AG04450 (cell line): ENCODE measurements around the gene APOBEC3B. TPM values are rescaled to one million over a fixed set of nuclear protein-coding genes. Genes with fewer than 3 reads are reported as not detected.

Source experiments
- CTCF ChIA-PET: fragments of 300-600, 350-600 bp; formaldehyde crosslinking; extraction: SDS; loops from one replicate; lab custom pipeline; 2022; ENCODE audit warnings: antibody characterized with exemption, inconsistent platforms; lab: Charles Lee
- POLR2A ChIA-PET: fragments of 350-600 bp; formaldehyde crosslinking; extraction: SDS; loops from one replicate; lab custom pipeline; 2021; ENCODE audit warnings: antibody characterized with exemption, inconsistent platforms; lab: Yijun Ruan, JAX
- DNase-seq: peaks from one replicate; pipeline ENCODE4 v3.0.0-alpha.2; 2011; ENCODE audit warnings: low read depth, low spot score
- H3K27ac ChIP-seq: one replicate; pipeline ENCODE4 v1.5.1; 2012; ENCODE audit warnings: low read depth, low read length, control low read depth
- H3K27me3 ChIP-seq: one replicate; pipeline ENCODE4 v1.6.0; 2012; ENCODE audit warnings: low read length; ENCODE audit not compliant: control insufficient read depth, insufficient read depth
- H3K4me3 ChIP-seq: 2 replicates; pipeline ENCODE4 v1.5.1; 2011; ENCODE audit warnings: mild to moderate bottlenecking, low read depth, low read length, control low read depth
- H3K9me3 ChIP-seq: 2 replicates; pipeline ENCODE4 v1.5.1; 2012; ENCODE audit warnings: low read length; ENCODE audit not compliant: control insufficient read depth, insufficient read depth
- polyA plus RNA-seq: library from polyadenylated mRNA; depleted of rRNA; stranded (reverse); fragments of >200 nt; gene quantifications from 2 replicates; pipeline ENCODE4 v1.2.3, GENCODE V29; 2011
- TF ChIP-seq, protein P1 (sequence below): IDR thresholded peaks from 2 replicates; pipeline ENCODE4 v1.5.1; 2011; ENCODE audit warnings: low read depth, low read length, control low read depth, inconsistent platforms

APOBEC3B gene
- polyA plus RNA-seq, 1 experiment: 12.5 TPM

DNA sequence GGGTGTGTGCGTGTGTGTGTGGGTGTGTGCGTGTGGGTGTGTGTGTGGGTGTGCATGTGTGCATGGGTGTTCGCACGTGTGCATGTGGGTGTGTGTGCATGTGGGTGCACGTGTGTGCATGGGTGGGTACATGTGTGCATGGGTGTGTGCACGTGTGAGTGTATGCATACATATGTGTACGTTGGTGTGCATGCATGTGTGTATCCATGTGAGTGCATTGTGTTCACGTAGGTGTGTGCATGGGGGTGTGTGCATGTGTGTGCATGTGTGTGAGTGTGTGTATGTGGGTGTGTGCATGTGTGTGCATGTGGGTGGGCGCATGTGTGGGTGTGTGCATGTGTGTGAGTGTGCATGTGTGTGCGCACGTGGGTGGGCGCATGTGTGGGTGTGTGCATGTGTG is 44.6 kb upstream of the APOBEC3B start:
- POLR2A ChIA-PET: no interaction called here
- no peak for DNase-seq
- TF ChIP-seq, protein P1, sequence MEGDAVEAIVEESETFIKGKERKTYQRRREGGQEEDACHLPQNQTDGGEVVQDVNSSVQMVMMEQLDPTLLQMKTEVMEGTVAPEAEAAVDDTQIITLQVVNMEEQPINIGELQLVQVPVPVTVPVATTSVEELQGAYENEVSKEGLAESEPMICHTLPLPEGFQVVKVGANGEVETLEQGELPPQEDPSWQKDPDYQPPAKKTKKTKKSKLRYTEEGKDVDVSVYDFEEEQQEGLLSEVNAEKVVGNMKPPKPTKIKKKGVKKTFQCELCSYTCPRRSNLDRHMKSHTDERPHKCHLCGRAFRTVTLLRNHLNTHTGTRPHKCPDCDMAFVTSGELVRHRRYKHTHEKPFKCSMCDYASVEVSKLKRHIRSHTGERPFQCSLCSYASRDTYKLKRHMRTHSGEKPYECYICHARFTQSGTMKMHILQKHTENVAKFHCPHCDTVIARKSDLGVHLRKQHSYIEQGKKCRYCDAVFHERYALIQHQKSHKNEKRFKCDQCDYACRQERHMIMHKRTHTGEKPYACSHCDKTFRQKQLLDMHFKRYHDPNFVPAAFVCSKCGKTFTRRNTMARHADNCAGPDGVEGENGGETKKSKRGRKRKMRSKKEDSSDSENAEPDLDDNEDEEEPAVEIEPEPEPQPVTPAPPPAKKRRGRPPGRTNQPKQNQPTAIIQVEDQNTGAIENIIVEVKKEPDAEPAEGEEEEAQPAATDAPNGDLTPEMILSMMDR: no peak
- Histone ChIP-seq H3K4me3 (no peak overlapping the region), H3K27ac (no peak overlapping the region), H3K9me3 (no peaks in the 10 kb centered on the region; the same call in 1 of the 2 replicates), H3K27me3 (peaks cover 37% of the 10 kb centered on the region)
- CTCF ChIA-PET: no interaction called here

DNA sequence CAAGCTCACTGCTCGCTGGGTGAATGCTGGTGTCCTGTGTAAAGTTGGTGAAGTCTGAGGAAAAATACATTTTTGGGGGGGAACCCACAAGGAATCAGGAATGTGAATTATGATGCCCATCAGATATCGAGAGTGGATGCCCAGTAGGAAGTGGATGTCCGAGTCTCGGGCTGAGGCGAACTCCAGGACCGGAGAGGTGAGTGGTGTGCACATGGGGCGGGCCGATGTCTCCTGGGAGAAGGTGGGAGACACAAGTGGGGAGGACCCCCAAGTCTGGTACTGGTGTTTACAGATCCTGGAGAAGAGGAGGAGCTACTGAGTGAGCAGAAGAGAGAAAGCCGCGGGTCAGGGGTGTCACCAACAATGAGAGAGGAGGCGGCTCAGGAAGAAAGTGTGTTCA is 43.9 kb upstream of the APOBEC3B start:
- H3K4me3 ChIP-seq: no peak overlapping the region
- no peak for DNase-seq
- H3K9me3 ChIP-seq: no peaks in the 10 kb centered on the region; the same call in 1 of the 2 replicates
- peaks cover 39% of the 10 kb centered on the region for H3K27me3 ChIP-seq
- TF ChIP-seq, protein P1: no peak
- no peak overlapping the region for H3K27ac ChIP-seq
- POLR2A ChIA-PET: no interaction called here
- CTCF ChIA-PET: no interaction called here

DNA sequence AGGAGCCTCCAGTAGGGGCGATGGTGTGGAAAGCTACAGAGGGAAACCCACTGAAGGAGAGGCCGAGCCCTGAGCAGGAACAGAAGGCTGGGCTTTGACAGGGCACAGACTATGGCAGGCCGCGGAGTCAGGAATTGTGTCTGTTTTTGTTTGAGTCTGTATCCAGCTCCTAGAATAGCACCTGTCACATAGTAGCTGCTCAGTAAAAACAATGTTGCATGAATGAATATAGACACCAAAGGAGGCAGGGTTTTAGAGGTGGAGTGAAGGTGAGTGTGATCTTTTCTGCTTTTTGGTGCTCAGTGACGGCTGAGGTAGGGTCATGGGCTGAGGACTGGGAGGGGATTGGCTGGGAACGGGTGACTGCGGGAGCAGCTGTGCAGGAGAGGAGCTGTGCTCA is 43.2 kb upstream of the APOBEC3B start:
- H3K9me3 ChIP-seq: no peaks in the 10 kb centered on the region; the same call in 1 of the 2 replicates
- ChIA-PET POLR2A (no interaction called here), CTCF (no interaction called here)
- H3K27me3 ChIP-seq: peaks cover 43% of the 10 kb centered on the region
- H3K4me3 ChIP-seq: no peak overlapping the region
- no peak for DNase-seq
- TF ChIP-seq, protein P1: no peak
- H3K27ac ChIP-seq: no peak overlapping the region

DNA sequence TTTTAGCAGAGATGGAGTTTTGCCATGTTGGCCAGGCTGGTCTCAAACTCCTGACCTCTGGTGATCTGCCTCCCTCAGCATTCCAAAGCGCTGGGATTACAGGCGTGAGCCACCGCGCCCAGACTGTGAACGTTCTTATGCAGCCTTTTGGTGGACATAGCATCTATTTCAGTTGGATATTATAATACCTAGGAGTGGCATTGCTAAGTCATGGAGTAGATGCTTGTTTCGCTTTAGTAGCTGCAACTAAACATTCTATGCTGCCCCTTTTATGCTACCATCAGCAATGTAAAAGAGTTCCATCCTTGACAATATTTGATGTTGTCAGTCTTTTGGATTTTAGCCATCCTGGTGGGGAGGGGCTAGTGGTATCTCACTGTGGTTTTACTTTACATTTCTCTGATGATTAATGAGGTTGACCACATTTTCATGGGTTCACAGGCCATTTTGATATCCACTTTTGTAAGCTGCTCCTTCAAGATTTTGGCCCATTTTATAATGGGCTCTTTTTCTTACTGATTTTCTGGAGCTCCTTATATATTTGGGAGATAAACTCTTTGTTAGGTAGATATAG is 41.2 kb upstream of the APOBEC3B start:
- Histone ChIP-seq H3K27ac (no peak overlapping the region), H3K27me3 (peaks cover 44% of the 10 kb centered on the region), H3K4me3 (no peak overlapping the region), H3K9me3 (no peaks in the 10 kb centered on the region)
- no peak for DNase-seq
- CTCF ChIA-PET: interaction anchor here (0.6 kb wide), 1 partner anchor 334 kb away, joined by 4 read pairs; no protein-coding TSS in a partner anchor
- POLR2A ChIA-PET: no interaction called here
- TF ChIP-seq, protein P1: no peak

DNA sequence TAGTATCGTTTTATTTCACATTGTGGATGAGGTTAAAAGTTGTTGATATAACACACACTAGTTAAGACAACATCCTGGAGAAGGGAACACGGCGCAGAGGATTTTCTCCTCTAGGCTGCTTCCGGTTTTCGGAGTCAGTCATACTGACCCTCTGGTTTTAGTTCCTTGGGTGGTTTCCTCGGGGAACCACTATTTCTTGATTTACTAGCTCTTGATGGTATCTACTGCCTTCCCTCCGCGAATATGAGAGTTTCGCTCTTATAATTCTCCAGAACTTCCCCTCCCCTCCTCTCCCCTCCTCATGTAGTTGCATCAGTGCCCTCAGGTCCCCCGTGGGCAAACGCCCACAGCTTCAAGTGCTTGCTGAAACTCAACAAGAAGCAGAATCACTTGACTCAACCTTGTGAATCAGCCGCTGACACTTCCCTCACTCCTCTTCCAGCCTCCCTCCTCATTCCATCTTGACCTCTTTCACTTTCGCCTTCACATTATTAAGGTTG is 40.6 kb upstream of the APOBEC3B start:
- ChIA-PET CTCF (interaction anchor here (0.6 kb wide), 1 partner anchor 334 kb away, joined by 4 read pairs; no protein-coding TSS in a partner anchor), POLR2A (no interaction called here)
- H3K9me3 ChIP-seq: no peaks in the 10 kb centered on the region
- no peak overlapping the region for H3K4me3 ChIP-seq
- DNase-seq: no peak
- TF ChIP-seq, protein P1: no peak
- H3K27ac ChIP-seq: no peak overlapping the region
- H3K27me3 ChIP-seq: peaks cover 41% of the 10 kb centered on the region
